ENCODE measurements around the gene APOL1.

- no peak for TF ChIP-seq POLR2A (IDR thresholded peaks at IDR 0.05)
- TF ChIP-seq, protein P1, sequence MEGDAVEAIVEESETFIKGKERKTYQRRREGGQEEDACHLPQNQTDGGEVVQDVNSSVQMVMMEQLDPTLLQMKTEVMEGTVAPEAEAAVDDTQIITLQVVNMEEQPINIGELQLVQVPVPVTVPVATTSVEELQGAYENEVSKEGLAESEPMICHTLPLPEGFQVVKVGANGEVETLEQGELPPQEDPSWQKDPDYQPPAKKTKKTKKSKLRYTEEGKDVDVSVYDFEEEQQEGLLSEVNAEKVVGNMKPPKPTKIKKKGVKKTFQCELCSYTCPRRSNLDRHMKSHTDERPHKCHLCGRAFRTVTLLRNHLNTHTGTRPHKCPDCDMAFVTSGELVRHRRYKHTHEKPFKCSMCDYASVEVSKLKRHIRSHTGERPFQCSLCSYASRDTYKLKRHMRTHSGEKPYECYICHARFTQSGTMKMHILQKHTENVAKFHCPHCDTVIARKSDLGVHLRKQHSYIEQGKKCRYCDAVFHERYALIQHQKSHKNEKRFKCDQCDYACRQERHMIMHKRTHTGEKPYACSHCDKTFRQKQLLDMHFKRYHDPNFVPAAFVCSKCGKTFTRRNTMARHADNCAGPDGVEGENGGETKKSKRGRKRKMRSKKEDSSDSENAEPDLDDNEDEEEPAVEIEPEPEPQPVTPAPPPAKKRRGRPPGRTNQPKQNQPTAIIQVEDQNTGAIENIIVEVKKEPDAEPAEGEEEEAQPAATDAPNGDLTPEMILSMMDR (IDR thresholded peaks at IDR 0.05): no peak
Measured at GRCh38 chr22:36204001-36204631, 48.8 kb upstream of the APOL1 start.

Data from testis (tissue), 2 donors.